Cerebellar nuclear complex (tissue), 1 donor: ENCODE measurements around the gene INTS14.
"Not testable (repeated sequence)": the region's sequence is repeated elsewhere in the genome, so short reads cannot be mapped to it uniquely, and the experiment has no call there.

Experiments used
- DNase-seq, 2 experiments: peaks; one replicate each; lab custom pipeline; 2025; lab: John Stamatoyannopoulos, UW

Gene INTS14

DNA sequence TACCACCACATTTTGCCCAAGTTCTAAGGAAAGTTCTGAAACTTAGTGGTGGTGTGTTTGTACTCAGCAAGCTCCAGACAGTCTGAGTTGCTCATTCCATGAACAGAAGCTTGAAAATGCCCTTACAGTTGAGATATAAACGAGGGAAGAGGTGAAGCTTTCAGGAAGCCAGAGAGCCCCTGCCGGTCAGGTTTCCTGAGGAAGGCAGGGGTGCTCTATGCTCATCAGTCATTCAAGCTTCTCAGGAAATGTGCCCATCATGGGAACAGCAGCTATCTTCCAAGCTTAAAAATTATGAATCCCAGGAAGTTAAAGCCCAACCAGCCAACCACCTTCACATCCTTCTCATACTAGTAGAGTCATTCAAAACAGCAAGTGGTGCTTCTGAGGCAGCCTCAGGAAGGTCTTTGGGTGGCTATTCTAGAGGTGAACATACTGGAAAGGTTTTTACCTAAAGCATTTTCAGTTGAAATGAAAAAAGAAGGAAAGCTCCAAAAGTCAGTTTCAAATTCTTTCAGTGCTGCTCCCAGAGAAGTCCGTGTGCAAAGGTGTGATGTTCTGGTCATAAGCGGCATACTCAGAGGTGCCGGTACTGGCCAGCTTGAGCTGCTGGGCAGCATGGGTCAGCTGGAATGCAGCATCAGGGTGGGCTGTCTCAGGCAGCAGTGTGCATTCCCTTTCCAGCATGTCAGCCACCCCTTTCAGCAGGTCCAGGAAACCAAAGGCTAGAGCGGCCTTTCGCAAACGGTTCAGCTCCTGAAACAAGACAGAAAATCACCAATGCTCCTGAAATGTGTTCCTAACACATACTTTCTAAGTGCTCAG is 31.8 kb downstream of the INTS14 start:
- no peak for DNase-seq

DNA sequence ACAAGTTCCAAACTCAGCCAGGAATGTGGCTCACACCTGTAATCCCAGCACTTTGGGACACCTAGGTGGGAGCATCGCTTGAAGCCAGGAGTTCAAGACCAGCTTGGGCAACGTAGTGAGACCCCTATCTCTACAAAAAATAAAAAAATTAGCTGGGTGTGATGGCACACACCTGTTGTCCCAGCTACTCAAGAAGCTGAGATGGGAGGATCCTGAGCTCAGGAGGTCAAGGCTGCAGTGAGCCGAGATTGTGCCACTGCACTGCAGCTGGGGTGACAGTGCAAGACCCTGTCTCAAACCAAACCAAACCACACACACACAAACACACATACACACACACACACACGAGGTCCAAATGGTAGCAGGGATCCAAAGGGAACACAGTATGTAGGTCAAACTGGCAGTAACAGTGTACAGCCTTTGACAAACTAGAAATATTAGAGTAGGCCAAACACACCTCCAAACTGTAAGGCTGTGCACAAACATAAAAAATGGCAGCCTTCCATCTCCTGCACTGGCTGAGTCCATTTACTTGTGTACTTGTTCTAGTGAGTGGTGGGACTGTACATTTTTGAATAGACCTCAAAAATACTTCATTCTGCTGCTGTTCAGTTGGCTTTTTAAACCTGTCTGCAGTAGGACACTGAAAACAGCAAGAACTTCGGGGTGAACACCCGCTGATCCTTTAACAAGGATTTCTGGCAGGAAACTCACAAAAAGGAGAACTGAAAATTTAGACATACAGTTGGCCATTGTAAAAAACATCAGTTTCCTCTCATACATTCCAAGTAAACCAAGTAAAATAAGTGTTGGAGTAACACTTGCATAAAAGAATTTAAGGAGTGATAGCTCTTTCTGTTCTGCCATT is 33.6 kb downstream of the INTS14 start:
- no peak for DNase-seq

DNA sequence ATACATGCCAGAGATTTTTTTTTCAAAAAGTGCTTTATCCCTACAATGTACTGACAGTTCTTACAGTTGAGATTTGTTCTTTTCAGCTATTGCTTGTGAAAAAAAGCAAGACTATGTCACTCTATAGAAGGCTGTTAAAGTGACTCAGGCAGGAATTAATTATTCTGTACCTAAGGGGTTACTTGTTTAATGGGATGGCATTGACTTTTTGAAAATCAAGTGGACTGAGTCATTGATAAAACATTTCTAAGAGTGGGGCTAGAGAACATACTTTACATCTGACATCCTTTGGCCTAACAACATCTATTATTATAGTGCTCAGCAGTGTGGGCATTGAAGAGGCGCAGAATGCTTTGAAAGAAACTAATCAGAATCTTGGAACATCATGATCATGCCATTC is 34.3 kb downstream of the INTS14 start:
- no peak for DNase-seq

DNA sequence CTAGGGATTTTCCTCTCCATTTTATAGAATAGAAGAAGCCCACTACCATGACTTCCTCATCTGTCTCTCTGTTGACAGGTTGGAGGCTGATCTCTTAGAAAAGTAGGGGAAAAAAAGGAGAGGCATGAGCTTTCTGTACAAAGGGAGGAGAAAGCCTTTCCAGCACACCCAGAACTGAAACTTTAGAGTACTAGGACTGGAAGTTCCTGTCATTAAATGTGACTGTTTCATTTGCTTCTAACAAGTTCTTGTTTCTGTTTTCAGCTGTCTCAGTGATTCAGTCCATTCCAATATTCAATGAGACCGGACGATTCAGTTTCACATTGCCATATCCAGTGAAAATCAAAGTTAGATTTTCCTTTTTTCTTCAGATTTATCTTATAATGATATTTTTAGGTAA is 39.0 kb downstream of the INTS14 start:
- no peak for DNase-seq

DNA sequence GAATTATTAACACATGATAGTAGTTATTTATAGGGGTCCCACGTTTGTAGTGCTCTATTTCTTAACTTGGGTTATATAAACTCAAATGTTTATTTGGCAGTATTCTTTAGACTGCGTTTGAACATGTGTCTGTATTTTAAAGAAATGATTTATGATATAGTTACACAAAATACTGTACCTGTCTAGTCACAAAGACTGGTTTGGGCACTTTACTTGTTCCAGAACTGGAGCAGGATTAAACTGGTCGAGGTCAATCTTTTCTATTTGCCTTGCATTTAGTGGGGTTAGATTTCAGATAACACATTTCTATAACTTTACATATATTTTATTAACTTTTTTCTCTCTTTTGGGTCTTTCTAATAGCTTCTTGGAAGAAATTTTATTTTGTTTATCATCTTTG is 41.2 kb downstream of the INTS14 start:
- no peak for DNase-seq

DNA sequence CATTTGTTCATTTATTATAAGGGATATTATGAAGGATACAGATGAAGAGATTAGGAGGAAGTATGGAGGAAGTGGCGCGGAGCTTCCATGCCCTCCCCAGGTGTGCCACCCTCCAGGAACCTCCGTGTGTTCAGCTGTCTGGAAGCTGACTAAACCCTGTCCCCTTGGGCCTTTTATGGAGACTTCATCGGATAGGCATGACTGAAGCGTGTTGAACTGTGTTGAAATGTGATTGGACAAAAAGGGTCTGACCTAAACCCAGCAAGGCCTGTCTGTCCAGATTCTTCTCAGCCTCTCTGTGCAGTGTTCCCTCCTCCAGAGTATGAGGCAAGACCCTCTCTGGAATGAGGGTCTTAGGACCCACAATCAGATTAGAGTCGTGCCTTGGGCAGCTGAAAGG is 49.0 kb downstream of the INTS14 start:
- no peak for DNase-seq

DNA sequence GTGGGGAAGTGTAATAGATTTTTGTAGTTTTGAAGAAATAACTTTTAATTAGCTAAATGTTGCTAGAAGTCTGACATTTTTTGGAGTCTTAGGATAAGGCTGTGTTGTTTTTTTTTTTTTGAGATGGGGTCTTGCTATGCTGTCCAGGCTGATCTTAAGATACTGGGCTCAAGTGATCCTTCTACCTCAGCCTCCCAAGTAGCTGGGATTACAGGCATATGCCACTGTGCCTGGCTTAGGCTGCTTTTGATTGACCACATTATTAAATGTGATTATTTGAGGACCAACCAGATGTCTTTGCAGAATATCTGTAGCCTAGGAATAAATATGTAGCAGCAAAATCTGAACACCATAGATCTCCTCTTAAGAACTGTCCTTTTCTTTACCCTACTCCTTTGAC is 51.0 kb downstream of the INTS14 start:
- no peak for DNase-seq

DNA sequence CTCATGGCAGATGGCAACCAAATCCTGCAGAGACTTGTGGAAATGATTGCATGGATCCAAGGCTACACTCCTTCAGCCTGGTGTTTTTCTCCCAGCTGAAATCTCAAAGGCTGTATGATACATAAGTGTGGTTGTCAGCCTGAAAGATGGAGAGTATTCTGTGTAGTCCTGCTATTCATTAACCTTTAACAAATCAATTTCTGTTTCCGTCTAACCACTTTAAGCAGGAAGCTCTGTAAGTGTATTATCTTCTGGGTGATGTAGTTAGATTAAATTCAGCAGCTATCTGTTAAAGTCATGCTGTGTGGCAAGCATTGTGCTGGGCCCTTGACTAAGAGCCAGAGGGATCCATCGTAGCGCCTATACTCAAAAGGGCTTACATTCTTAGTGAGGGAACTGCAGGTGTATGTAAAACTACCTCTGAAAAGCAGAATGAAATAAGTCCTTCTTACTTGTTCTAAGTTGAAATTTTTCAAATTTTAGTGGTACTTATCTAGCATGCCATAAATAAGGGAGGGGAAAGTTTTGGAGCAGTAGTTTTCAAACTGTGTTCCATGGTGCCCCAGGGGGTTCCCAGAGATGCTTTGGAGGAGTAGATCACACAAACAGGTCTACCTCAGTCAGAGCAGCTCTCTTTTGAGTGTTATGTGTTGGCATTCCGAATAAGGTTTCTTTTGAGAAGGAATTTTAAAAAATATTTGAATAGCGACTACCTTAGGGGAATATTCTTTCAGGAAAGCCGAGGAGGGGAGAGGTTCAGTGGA is 51.8 kb downstream of the INTS14 start:
- no peak for DNase-seq

DNA sequence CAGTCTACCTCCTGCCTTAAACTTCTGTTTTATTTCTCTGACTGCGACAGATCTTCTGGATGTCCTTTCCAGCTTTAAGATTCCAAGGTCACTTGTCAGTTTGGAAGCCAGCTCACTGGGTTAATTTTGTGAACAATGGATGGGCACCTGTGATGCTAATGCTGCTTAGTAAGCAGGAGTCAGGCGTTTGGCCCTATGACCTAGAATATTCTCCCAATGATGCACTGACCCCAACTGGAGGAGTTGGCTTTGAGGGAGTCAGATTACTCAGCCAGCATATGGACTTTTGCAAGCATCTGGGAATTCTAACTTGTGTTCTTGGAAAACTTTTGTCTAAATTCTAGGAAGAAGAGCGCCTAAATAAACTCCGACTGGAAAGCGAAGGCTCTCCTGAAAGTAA is 52.6 kb downstream of the INTS14 start:
- no peak for DNase-seq

DNA sequence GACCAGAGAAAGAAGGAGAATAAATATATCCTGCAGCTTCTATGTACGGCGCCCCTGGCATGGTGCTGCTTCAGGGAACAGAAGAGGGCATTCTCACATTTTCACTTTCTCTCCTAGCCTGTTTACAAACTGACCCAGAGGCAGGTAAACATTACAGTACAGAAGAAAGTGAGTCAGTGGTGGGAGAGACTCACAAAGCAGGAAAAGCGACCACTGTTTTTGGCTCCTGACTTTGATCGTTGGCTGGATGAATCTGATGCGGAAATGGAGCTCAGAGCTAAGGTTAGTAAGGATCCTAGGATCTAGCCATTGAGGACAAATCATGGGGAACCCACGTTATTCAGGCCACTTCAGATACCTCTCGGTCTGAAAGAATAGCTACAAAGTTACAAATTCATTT is 54.3 kb downstream of the INTS14 start:
- DNase-seq = no peak

DNA sequence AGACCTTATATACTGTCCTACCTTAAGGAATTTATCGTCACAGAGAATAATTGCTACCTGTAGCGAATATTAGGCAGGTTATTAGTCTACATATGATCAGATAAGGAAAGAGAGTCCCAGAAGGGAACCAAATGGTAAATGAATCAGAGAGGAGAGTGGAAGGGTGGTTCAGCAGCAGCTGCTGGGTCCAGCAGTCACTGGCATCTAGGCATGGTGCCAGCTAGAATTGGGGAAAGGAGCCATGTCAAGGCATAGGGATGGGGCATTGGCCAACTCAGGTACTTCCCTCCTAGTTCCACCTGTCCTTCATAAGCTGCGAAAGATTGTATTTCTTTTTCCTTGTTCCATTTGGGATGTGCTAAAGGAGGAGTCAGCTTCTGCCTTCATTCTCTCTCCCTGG is 57.2 kb downstream of the INTS14 start:
- no peak for DNase-seq

DNA sequence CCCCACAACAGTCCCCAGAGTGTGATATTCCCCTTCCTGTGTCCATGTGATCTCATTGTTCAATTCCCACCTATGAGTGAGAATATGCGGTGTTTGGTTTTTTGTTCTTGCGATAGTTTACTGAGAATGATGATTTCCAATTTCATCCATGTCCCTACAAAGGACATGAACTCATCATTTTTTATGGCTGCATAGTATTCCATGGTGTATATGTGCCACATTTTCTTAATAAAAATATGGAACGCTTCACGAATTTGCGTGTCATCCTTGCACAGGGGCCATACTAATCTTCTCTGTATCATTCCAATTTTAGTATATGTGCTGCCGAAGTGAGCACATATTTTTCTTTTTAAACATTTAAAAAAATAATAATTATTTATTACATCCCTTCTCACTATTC is 58.1 kb downstream of the INTS14 start:
- not testable (repeated sequence) for DNase-seq

DNA sequence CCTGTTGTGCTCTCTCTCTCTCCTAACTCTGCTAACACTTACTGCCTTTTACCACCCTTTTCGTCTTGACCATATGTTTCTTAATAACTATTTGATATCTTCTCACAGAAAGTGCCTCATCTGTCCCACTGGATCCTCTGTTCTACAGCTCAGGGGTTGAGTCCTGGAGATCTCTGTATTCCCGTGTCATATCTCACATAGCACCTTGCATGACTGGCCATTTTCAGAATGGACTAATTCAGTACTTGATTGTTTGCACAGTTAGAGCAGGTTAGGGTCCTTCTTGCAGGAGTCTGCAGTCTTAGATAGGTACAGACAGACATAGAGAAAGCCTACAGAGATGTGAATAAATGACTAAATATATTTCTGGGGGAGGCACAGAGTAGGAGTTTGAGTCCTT is 59.7 kb downstream of the INTS14 start:
- DNase-seq = no peak

DNA sequence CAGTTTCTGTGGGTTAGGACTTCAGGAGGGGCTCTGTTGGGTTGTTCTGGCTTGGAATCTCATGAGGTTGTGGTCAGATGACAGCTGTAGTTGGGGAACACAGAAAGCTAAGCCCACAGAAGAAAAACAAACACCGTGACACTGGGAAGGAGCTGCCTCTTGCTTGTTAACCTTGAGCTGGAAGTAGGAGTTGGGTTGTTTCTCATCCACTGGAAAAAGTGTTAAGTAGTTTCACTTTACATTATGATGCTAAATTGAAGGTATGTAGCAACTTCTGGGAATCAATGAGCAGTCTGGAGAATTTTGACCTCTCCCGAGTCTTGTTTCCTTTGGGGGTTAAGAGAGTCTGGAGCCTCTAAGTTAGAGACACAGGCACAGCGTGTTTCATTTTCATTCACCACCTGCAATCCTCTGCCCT is 60.2 kb downstream of the INTS14 start:
- no peak for DNase-seq

DNA sequence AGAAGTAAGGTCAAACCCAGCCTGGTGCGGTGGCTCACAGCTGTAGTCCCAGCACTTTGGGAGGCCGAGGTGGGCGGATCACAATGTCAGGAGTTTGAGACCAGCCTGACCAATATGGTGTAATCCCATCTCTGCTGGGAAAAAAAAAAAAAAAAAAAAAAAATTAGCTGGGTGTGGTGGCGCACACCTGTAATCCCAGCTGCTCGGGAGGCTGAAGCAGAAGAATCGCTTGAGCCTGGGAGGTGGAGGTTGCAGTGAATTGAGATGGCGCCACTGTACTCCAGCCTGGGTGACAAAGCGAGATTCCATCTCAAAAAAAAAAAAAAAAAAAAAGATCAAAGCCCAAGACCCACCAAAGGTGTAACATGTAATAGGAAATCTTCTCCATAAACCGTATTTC is 61.6 kb downstream of the INTS14 start:
- DNase-seq = not testable (repeated sequence)

DNA sequence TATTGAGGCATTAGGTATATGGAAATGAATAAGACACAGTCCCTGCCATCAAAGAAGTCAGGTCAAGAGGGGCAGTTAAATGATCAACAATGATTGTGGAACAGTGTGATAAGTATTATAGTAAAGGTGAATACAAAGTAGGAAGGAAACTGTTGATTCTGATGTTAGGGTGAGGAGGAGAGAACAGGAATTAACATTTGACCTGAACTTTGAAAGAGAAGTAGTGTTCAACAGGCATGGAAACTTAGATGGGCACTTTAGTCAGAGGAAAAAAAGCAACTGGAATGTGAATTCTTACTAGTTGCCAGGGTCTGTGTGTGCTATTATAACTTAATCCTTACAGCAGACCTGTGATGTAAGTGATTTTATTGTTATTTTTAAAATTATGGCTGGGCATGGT is 63.1 kb downstream of the INTS14 start:
- no peak for DNase-seq

DNA sequence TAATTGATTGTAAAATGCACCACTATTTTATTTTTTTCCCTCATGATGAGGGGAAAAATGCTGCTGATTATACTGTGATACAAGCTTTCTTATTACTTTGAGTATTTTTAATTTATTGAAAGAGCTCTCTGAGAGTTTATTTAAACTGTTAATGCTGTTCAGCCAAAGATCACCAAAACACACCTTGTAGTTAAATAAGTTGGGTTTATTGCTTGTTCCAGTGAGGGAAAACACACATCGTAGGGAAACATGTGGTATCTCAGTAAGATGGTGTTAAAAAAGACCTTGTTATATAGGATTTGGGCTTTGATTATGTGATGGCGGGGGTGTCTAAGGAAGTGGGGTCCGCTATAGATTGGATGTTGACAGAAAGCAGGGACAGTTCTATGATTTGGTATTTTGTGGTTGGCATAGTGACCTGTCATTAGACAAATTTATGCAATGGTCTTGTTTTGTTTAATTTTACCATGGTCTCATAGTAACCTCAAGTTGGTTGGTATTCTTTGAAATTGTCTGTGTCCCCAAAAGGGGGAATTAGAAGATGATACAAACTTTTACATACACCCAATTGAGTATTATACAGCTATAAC is 69.6 kb downstream of the INTS14 start:
- DNase-seq = no peak

DNA sequence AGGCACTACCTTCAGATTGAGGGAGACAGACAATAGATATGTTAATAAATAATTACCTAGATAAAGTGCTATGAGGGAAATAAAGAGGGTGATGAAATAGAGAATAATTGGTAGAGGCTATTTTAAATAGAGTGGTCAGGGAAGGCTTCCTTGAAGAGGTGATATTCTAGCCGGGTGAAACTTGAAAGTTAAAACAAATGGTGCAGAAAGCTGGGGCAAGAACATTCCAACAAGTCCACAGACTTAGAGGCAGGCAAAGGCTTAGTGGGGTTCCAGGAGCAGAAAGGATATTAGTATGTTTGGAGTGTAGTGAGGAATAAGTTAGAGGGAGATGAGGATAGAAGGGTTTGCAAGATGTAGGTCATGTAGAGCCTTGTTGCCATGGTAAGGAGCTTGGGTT is 70.6 kb downstream of the INTS14 start:
- DNase-seq = no peak

DNA sequence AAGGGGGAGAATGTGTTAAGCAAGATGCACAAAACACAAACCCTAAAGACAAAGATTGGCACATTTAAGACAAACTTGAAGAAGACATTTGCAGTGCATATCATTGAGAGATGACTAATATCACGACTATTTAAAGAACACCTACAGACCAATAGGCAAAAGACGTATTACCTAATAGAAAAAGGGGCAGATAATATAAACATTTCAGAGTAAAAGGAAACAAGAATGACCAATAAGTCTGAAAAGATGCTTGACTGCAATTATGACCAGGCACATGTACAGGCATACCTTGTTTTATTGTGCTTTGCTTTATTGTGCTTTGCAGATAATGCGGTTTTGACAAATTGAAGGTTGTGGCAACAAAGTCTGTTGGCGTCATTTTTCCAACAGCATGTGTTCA is 75.7 kb downstream of the INTS14 start:
- no peak for DNase-seq

DNA sequence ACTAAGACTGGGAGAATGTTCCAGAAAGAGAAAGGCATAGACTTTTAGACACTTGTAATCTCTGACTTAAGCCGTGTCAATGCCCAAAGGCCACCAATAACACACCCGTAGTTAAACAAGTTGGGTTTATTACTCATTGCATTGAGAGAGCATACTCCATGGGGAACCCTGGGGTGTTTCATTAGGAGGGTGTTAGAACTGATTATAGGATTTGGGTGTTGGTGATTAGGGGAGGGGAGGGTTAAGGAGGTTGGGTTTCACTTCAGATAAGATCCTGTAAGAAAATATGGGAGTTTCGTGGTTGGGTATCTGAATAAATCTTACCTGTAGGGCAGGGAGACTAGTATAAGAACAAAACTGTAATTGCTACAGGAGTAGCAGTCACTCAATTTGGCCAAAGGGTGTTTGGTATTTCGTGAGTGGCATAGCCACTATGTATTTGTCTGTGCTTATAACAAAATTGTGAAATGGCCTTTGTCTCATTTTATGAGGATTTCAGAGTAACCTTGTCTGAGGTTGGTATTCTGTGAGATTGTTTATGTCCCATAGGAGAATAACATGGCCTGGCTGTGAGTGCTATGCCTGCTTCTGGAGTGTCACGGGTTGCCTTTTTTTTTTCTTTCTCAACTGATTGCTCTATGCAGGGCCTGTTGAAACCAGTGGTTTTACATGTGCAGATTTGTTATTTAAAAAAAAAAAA is 77.7 kb downstream of the INTS14 start:
- no peak for DNase-seq

DNA sequence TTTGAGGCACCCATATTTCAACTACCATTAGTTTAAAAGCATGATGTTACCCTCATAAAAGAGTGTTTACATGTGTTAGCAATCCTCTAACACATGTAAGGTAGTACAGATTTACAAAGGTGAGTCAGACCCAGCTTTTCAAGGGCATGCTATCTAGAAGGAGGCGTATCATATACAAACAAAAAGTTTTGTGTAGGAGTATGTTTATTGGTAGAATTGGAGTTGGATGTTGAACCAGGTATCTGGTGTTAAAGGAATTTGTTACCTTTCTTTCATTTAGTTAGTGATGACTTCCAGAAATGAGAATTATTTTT is 78.2 kb downstream of the INTS14 start:
- no peak for DNase-seq
